Glomerular visceral epithelial cell (primary cell): ENCODE measurements around the gene HSD11B2.
A peak's percentile ranks its signal among the peaks of the same experiment; 100 is the strongest.
"Not testable (repeated sequence)": the region's sequence is repeated elsewhere in the genome, so short reads cannot be mapped to it uniquely, and the experiment has no call there.

ENCODE experiments used
- DNase-seq: peaks from one replicate; pipeline ENCODE4 v3.0.0-alpha.2; 2016; ENCODE audit errors: extremely low spot score

HSD11B2 gene

GRCh38 chr16:67415421-67415820 is 15.5 kb upstream of the HSD11B2 start:
- DNase-seq: not testable (repeated sequence)

- peak; percentile 59 for DNase-seq
Measured at GRCh38 chr16:67415872-67416793, 14.8 kb upstream of the HSD11B2 start, which contains the start of gene ZDHHC1. Gene ZDHHC1, minus strand, starts transcription at chr16:67416477. Its CDS starts 8,702 bp downstream, at chr16:67407775.

DNA sequence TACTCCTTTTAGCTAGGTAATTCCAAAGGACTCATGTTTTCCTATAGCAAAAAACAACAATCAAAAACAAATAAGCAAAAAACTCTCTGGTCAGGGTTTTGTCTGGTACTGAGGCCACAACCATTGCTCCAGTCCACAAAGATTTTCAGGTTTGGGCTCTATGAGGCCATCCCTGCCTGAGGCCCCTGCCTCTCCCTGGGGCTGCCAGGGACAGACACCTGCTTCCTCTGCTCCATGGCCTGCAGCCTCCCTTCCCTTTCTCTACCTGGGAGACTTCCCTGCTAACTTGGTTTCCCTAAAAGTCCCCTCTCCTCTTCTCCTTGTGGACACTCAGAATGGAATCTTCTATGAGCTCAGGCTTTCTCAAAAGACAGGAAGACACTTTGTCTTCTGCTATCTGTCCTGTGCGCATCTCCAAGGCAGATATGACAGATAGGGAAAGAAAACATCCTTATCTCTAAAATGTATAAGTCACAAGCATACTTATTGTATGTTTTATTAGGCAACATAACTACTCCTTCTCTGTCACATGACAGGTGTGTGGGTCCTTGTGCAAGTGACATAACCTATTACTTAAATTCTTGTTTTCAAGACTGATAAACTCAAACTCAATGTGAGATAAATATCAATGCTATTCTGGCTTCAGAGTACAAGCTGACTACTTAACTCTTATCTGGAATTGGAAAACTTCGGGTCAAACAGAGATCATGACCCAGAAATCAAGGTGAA is 13.4 kb upstream of the HSD11B2 start:
- no peak for DNase-seq

DNA sequence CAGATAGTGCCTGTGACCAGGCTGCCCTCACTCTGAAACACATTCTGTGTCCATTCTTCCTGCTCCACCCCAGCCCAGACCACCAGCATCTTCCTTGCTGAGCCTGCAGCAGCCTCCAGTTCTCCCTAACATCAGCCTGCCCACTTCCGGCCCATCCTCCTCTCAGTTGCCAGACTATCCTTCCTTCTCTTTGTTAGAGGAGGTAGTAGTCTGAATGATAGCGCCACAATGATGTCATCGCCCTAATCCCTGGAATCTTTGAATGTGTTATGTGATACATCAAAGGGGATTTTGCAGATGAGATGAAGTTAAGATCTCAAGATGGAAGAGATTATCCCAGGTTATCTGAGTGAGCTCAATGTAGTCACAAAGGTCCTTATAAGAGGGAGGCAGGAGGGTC is 11.4 kb upstream of the HSD11B2 start:
- DNase-seq: no peak

DNA sequence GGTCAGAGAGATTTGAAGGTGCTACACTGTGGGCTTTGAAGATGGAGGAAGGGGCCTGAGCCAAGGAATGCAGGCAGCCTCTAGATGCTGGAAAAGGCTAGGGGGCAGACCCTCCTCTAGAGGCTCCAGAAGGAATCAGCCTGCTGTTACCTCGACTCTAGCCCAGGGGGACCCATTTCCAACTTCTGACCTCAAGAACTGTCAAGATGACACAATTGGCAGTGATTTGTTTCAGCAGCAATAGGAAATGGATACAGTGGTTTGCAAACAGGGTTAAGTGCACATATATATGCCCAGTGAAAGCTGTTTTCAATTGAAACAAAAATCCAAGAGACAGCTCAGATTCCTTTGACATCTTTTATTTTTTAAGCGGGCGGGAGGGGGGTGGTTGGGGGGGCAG is 11.0 kb upstream of the HSD11B2 start:
- DNase-seq: no peak

- no peak for DNase-seq
Measured at GRCh38 chr16:67421030-67421429, 9.9 kb upstream of the HSD11B2 start.

DNA sequence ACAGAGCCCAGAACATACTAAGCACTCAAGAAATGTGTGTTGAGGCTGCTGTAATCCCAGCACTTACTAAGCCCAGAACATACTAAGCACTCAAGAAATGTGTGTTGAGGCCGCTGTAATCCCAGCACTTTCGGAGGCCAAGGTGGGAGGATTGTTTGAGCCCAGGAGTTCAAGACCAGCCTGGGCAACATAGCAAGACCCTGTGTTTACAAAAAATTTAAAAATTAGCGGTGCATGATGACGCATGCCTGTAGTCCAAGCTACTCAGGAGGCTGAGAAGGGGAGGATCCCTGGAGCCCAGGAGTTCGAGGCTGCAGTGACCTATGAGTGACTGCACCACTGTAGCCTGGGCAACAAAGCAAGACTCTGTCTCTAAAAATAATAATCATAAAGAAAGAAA is 7.9 kb upstream of the HSD11B2 start:
- no peak for DNase-seq

DNA sequence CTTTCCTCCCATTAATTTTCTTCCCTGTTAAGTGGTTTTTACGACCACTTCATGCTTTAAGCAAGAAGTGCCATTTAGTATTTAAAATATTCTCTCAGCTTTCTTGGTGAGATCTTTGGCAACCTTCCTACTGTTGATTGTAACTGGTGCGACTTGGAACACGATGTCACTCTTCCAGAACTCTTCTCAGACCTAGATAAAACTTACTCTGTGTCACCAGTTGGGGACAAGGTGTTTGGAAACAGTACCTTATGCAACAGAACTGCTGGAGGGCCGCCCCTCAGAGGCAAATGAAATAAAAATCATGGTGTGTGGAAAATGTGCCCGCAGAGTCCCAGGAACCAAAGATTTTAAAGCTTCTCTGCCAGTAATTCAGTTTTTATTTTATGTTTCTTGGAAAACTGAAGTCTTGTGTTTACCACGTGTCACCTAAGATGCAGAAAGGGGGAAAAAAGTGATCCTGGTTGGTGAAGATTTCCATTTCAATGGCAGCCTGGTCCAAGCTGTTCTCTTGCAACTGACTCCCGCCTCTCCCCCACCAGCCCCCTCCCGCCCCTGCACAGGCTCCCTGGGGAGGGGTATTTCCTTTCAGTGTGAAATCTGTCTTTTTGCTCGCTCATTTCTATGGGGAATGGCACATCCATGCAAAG is 7.2 kb upstream of the HSD11B2 start:
- no peak for DNase-seq

DNA sequence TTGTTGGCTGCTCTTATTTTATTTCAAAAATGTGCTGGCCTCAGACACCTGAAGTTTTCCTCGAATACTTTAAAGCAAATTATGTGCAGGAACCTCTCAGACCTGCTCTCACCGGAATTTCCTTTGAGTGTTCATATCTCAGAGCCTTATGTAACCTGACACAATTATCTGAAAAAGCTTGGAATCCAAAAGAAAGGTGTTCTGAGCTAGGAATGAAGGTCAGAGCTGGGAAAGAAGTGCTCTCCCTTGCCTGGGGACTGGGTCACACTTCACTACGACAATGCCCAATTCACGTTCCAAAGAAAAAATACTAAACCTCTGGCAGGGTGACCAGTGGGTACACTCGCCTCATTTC is 6.7 kb upstream of the HSD11B2 start:
- DNase-seq: no peak

- no peak for DNase-seq
Measured at GRCh38 chr16:67425061-67425460, 5.9 kb upstream of the HSD11B2 start.

DNA sequence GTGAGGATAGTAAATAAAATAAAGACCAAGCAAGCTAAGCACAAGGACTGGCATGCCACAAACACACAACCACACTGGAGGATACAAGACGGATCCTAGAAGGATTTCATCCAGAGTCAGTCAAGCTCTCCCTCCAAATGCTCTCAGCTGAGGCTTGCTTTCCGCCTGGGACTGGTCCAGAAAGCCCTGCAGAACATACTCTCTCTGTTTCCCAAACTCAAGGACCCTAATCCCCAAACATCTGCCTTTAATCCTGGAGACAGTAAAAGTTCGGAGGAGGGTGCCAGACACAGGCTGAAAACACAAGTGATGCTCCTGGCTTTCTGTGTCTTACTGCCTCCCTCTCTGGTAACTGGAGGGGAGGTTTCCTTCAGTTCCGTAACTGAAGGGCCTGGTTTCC is 5.3 kb upstream of the HSD11B2 start:
- no peak for DNase-seq

DNA sequence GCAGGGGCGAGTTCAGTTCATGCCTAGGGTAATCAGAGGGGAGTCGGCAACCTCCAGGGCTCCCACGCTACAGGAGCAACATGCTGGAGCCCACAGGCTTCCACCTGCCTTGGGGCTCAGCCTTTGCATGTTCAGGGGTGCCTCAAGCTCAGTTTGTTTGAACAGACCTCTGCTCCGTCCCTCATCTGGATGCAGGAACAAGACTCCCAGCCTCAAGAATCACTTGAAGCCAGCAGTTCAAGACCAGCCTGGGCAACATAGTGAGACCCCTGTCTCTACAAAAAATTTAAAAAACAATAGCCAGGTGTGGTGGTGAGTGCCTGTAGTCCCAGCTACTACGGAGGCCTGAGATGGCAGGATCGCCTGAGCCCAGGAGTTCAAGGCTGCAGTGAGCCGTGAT is 4.9 kb upstream of the HSD11B2 start:
- no peak for DNase-seq

- peak; percentile 15 for DNase-seq
Measured at GRCh38 chr16:67426950-67427349, 4.0 kb upstream of the HSD11B2 start.

DNA sequence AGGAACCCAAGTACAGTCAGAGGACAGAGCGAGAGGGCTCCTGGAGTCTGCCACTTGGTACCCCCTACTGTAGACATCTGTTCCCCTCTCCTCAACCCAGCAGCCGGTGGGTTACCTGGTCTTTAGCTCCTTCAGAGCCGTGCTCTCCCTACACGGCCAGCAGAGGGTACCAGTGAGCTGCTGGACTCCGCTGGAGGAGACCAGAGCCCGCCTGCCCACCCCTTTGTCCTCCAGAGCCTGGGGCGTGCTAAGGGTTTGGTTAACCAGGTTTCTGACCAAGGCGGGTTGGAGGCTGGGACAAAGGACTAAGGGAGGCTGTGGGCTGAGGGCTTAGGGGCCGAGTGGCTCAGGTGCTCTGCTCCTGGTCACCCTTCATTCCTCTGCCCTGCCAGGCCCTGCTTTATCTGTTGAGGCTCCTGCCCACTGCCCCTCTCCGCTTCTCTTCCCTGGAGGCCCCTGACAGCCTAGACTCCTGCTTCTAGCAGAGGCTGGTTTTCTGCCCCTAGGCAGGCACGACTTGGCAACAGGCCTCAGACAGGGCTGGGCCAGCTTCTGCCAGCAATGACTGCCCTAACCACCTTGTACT is 2.7 kb upstream of the HSD11B2 start:
- DNase-seq: peak; percentile 61

DNA sequence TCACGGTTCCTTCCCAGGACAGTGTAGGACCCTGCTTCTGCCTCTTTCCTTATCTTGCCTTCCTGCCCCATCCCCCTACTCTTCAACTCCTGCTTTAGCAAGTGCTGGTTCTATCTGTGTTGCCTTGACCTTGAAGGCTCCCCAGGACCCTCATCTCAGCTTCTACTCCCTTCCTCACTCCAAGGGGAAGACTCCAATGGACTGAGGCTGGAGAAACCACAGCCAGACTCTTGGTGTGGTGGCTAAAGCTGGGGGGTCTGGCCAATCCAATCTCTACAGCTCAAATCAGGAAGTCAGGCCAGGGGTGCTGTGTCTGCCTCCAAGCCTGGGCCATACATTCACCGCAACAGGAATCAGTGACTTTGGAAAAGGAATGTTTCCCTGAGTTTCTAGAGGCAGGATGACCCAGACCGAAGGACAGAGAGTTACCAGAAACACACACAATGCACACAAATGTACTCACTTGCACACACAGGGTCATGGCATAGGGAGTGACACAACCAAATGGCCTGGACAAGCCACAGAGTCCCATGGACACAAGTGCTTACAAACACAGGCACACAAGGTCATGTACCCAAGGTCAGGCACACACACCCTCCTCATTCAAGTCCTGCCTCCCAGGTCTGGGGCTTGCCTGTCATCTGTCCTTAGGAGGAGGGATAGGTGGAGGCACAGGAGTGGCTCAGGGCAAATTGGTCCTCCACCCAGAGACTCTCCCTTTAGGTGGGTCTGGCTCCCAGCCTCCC is 1.7 kb upstream of the HSD11B2 start:
- DNase-seq: no peak

GRCh38 chr16:67429799-67430503 is 970 bp upstream of the HSD11B2 start:
- no peak for DNase-seq

GRCh38 chr16:67430504-67430976 is 381 bp upstream of the HSD11B2 start:
- DNase-seq: no peak

DNA sequence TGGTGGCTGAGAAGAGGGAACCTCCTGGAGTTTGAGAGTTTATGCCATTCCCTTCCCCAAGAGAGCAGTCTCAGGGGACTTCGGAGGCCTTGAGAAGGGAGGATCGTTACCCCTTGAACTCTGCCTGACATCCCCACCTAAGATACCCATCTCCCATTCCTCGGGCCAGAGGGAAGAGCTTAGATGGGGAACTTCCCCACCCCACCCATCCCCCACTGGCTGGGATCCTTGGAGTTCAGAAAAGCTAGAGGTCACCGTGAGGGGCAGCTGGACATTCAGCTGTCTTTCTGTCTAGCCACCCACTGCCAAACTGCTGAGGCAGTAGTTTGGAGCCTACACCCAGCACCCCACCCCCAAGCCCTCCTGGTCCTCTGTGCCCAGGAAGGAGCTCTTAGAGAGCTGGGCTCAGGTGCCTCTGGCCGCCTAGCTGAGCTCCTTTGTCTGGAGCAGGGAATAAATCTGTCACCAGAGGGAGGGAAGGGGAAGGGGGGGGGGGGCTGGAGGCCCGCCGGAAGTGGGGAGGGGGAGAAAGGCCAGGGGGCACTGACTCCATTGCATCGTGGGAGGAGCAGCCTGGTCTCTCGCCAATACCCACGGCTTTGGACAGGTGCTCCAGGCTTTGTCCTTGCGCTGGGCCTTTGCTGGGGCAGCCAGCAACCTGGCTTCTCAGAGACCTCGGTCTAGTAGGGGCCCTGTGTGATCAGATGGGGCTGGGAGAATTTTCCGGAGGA is 1.0 kb downstream of the HSD11B2 start:
- DNase-seq: no peak

GRCh38 chr16:67432506-67432890 is 1.6 kb downstream of the HSD11B2 start:
- DNase-seq: no peak

- DNase-seq: no peak
Measured at GRCh38 chr16:67433131-67433719, 2.3 kb downstream of the HSD11B2 start.
